HG03342 (cell line): ENCODE data around the gene SMAGP.
A peak's percentile ranks its signal among the peaks of the same experiment; 100 is the strongest.
"Not testable (repeated sequence)": the region's sequence is repeated elsewhere in the genome, so short reads cannot be mapped to it uniquely, and the experiment has no call there.

Experiments used
- ATAC-seq: cut with Tn5 transposase; IDR thresholded peaks from one replicate; pipeline ENCODE4 v1.9.1; 2021; ENCODE audit warnings: mild to moderate bottlenecking, moderate library complexity; ENCODE audit not compliant: unreplicated experiment

SMAGP gene, protein sequence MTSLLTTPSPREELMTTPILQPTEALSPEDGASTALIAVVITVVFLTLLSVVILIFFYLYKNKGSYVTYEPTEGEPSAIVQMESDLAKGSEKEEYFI

DNA sequence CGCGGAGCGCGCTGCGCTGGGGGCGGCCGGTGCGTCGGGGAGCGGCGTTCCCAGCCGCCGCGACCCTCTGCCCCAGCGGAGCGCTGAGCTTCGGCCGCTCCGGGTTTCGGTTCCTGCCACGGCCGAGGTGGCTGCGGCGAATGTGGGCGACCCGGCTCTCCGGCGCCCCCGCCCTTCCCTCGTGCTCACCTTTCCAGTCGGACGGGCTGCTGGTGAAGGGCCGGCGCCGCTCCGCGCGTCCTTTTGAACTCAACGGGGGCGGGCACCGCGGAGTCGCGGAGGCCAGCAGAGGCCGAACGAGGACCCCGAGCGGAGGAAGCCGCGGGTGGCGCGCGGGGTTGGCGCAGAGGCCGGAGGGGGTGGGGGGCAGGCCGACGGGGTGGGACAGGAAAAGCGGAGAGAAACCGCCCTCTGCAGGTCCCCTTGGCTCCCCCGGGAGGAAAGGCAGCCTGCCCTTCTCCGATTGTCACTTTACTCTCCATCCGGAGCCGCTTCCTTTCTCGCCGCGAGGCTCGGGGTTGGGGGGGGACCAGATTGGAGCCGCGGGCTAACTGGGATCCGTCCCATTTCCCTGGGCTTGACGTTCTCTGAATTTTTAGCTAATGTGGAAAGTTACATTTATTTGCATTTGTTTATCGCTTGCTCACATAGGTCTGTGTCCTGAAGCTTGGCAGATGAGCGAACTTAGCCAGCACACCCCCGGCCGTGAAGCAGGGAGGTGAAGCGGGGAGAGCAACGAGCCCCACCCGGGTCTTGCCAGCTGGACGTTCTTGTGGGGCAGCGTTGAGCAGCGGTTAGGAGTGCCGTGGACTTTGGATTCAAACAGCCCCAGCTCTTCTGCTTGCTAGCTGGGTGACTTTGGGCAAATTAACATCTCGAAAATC lies at the start of gene SMAGP:
Gene SMAGP (minus strand): TSS at position 349 of the 884 bp plus-strand sequence. CDS start 1,137 bp downstream, outside the sequence.
- ATAC-seq: peak; percentile 79

DNA sequence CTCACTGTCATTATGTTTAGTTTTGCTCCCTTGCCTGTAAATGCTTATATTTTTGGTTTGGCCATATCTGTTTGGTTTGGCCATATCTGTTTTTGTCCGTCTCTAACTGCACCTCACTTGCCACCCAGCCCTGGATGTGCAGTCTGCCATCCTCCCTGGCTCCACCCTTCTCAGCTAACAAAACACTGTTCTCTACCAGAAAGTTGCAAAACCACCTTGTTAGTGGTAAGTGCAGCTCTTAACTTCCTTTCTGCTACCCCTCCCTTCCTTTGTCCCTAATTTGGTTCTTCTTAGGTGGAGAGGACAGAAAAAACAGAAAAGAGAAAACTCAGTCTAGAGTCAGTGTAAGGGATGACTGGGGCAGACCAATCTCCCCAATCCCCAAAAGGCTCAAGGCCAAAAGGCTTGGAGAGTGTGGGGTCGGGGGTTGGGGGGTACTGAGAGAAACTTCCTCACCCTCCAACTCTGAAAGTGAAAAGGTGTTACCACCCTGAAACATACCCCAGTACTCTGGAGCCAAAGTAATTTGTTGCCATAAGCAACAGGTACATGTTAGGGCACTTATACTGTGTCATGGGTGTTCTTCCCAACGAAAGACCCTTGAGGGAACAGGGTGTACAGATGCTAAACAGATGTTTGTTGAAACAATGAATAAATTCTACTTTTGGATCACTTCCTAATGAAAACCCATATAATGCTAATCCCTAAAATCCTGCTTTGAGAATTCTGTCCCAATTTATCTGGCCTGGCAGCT lies 48.8 kb upstream of the SMAGP start:
- ATAC-seq: no peak

DNA sequence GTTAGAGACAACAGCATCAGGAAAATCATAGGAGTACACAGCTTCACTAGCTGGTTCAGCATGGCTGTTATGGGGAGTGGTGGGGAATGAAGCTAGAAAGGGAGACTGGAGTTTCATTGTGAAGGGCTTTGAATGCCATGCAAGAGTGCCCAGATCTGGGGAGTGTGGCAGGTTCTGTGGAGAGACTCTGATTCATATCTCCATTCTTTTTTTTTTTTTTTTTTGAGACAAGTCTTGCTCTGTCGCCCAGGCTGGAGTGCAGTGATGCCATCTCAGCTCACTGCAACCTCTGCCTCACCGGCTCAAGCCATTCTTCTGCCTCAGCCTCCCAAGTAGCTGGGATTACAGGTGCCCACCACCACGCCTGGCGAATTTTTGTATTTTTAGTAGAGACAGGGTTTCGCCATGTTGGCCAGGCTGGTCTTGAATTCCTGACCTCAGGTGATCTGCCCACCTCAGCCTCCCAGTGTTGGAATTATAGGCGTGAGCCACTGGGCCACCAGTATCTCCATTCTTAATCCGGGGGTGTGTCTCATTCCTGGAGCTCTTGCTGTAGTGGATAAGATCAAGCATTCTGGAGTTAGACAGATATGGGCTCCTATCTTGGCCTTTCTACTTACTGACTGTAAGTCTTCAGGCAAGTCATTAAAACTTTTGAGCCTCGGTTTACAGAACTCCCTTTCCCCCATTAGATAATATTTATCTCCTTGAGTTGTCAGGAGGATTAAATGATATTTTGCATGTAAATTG lies 48.0 kb upstream of the SMAGP start:
- not testable (repeated sequence) for ATAC-seq

DNA sequence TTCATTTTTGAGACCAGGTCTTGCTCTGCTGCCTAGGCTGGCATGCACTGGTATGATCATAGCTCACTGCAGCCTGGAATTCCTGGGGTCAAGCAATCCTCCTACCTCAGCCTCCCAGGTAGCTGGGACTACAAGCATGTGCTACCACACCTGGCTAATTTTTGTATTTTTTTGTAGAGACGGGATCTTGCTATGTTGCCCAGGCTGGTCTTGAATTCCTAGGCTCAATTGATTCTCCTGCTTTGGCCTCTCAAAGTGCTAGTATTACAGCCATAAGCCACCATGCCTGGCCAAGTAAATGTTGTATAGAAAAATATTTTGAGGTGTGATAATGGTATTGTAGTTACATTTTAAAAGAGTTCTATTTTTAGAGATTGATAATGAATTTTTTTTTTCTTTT lies 41.2 kb upstream of the SMAGP start:
- no peak for ATAC-seq

DNA sequence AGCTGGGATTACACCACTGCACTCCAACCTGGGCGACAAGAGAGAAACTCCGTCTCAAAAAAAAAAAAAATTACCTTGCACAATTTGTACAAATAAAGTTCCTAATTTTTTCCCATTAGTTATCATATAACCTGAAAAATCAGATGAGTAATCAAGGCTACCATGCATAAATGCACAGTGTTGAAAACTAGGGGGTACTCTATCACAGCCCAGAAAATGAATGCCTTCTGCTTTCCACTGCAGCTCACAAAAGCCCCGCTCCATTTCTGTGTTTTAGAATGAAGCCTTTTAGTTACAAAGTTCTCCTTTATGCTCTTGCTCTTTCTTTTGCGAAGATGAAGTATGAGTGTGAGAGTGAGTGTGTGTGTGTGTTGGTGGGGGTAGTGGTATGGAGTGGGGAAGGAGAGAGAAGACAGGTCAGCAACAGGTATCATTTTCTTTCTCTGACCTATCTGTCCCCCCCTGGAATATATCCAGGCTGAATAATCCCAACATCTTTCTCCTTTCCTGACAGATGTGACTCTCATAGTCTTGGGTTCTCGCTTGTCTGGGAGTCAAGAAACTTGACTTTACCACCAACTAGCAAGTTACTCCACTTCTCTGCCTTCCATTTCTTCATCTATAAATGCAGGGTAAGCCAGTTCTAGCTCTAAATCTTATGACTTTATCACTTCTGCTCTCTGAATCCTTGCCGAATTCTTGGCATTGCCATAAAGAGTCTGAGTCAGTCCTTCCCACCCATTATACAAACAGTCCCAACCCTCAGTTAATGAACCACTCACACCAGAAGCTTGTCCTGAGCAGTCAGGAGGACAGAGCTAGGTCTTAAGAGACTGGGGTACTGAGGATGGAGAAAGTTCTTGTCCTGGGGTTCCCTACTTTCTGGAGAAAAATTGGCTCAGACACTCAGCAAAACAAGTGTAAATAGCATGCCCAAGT lies 37.7 kb upstream of the SMAGP start:
- no peak for ATAC-seq

DNA sequence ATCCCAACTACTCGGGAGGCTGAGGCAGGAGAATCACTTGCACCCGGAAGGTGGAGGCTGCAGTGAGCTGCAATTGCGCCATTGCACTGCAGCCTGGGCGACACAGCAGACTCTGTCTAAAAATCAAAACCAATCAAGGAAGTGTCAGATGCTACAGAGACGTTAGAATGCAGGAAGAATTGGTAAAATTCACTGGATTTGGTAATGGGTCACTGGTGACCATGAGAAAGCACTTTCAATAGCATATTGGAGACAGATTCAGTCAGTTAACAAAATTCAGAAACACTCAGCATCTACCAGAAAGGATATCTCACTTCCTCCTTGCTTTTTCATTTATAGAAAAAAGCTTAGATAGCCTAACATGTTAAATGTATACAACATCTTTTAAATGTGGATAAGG lies 36.3 kb upstream of the SMAGP start:
- ATAC-seq: no peak

DNA sequence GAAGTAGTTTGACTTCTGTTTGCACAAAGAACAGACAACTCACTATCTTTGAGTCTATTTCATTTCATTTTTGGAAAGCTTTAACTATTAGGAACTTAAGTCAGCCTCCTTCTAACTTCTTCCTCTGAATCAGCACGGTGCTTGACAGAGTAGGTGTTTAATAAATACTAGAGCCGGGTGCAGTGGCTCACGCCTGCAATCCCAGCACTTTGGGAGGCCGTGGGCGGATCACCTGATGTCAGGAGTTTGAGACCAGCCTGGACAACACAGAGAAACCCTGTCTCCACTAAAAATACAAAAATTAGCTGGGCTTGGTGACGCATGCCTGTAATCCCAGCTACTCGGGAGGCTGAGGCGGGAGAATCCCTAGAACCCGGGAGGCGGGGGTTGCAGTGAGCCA lies 30.6 kb upstream of the SMAGP start:
- not testable (repeated sequence) for ATAC-seq

DNA sequence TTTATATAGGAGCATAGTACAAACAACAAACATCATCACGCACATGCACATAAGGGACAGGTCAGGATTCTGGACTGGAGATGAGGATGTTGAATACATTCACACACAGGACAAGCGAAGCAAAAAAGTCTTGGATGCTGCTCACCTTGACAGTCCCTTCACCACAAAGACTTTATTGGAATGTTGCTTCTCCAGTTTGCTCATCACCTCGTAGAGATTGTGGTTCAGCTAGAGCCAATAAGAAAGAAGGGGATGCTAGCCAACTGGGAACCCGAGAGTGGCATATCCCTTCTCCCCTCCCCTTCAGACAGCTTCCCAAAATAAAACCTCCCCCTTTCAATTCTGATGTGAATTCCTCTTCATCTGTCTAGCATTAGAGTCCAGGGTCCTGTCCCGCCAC lies 25.4 kb upstream of the SMAGP start:
- no peak for ATAC-seq

DNA sequence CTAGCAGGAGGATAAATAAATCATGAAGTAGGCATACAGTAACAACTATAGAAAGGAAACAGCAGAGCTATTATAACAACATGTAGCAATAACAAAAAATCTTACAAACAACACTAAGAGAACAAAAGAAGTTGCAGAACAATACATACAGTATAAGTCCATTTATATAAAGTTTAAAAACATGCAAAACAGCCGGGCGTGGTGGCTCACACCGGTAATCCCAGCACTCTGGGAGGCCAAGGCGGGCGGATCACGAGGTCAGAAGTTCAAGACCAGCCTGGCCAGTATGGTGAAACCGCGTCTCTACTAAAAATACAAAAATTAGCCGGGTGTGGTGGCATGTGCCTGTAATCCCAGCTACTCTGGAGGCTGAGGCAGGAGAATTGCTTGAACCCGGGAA lies 23.9 kb upstream of the SMAGP start:
- not testable (repeated sequence) for ATAC-seq

DNA sequence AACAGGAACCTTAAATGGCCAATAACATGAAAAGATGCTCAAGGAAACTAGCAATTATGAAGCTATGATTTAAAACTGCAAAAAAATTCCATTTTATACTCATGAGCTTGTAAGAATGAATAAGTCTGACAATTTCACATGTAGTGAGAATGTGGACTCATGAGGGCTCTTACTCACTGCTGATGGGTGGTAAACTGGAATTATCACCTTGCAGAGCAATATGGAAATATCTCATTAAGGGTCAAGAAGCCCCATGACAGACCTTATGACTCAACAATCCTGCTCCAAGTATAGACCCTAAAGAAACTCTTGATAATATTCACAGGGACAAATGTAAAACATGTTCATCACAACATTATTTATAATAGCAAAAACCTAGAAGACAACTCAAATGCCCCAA lies 23.5 kb upstream of the SMAGP start:
- ATAC-seq: no peak

DNA sequence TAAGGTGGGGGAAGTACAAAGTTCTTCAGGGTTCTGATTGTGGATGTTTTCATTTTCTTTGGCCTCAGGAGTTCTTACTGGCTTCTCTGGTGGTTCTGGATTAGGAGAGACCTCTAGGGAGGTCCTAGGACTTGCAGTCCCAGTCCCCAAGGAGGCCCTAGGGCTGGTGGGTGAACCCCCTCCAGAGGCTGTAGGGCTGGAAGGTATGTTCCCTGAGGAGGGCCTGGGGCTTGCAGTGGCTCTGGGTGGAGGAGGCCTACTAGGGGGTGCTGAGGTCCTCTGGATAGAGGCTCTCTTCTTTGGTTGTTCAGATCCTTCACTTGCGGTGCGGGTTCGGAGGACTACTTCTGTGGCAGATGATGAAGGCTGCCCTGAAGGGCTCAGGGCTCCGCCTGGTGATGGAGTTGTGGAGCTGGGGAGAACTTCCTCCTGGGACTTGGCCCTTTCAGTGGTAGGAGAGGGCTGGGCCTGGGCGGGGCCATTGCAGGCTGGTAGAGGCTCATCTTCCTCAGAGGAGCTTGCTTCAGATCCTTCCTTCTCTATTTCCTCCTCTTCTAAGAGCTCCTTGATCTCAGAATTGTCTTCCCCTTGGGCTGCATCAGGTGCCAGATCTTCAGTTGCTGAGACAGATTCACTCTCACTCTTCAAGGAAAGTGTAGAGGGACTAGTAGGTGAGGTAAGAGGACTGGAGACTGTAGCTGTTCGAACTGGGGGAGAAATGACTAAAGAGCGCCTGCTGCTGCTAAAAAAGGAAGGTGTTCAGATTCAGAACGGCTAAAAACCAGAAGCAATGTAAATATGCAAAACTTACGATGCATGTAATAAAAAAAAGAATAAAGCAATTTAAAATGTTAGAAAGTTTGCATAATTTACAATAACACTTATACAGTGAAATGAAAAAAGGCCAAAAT lies 21.6 kb upstream of the SMAGP start:
- not testable (repeated sequence) for ATAC-seq

DNA sequence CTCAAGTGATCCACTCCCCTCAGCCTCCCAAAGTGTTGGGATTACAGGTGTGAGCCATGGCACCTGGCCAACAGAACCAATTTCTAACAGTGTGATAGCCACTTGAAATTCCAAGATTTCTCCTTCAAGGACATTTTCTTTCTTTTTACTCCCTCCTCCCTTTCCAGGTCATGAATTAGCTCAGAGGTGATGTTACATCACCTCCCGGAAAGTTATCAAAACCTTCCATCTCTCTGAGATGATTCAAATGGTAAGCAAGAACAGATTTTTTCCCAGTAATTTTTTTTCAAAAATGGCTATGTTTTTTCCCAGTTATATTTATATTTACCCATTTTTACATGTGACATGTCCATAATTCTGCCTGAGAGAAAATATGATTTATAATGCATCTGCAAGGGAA lies 15.6 kb upstream of the SMAGP start:
- ATAC-seq: no peak

DNA sequence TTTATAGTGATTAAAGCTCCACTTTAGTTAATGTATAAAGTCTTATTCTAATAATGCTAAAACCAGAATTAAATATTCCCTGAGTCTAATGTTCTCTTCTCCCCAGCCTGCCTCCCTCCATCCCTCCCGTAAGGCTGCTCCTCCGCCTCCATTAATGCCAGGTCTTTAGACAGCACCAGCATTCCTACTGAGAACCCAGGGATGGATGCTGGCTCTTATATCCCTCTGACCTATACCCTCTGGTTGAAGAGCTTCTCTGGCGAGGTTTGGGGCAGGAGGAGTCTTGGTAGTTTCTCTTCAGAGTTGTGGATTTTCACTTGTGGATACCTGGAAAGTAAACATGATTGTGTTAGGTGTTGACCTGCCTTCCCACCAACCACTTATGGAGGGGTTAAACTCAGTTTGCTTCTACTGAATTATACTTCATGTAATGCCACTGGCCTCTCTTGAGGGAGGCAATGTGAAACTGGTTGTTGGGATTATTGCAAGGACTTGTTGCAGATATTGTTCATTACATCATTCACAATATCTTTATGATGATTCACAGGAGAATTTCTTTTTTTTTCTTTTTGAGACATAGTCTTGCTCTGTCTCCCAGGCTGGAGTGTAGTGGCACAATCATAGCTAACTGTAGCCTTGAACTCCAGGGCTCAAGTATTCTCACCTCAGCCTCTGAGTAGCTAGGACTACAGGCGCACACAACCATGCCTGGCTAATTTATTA lies 11.1 kb upstream of the SMAGP start:
- ATAC-seq: no peak

DNA sequence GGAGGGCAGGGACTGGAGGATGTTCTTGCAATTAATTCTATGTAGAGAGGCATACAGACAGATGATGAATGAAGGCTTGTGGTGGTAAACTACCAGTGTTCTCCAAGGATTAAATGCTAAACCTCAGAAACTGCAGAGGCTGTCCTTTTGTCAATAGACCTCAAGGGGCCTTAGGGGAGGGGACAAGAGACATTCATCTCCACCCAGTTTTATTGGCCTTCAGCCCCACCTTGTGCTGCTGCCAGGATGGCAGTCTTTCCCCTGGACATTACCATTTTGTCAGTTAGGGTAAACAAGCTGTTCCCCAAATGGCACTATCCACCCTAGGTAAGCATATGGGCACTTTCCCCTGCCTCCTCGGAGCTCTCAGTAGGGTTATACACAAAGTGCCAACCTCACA lies 4.9 kb upstream of the SMAGP start:
- no peak for ATAC-seq

DNA sequence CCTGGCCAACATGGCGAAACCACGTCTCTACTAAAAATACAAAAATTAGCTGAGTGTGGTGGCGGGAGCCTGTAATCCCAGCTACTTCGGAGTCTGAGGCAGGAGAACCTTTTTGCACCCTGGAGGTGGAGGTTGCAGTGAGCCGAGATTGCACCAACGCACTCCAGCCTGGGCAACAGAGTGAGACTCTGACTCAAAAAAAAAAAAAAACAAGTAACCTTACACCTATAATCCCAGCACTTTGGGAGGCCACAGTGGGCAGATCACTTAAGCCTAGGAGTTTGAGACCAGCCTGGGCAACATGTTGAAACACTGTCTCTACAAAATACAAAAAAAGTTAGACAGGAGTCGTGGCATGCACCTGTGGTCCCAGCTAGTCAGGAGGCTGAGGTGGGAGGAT lies 2.6 kb upstream of the SMAGP start:
- ATAC-seq: not testable (repeated sequence)

DNA sequence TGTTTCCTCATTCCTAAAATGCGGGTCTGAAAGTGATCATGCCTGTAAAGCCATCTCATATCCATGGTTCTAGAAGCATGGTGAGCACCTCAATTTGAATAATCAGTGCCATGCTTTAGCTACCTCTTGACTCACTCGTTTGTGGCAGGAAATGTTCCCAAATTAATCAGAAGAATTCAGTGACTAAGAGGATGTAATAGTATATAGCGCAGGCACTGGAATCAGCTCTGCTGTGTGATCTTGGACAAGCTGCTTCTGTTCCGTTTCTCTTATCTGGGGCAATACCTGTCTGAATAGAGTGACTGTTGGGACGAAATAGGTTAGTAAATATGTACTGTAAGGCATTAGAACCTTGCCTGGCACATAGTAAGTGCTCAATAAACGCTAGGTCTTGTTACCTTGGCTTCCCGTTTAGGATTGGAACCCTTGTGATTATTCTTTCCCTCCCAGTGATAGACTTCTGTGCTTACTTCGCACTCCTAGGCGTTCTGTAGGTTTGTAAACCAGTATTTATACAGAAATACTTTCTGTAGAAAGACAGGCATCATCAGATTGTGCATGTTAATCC lies 820 bp upstream of the SMAGP start:
- ATAC-seq: no peak

DNA sequence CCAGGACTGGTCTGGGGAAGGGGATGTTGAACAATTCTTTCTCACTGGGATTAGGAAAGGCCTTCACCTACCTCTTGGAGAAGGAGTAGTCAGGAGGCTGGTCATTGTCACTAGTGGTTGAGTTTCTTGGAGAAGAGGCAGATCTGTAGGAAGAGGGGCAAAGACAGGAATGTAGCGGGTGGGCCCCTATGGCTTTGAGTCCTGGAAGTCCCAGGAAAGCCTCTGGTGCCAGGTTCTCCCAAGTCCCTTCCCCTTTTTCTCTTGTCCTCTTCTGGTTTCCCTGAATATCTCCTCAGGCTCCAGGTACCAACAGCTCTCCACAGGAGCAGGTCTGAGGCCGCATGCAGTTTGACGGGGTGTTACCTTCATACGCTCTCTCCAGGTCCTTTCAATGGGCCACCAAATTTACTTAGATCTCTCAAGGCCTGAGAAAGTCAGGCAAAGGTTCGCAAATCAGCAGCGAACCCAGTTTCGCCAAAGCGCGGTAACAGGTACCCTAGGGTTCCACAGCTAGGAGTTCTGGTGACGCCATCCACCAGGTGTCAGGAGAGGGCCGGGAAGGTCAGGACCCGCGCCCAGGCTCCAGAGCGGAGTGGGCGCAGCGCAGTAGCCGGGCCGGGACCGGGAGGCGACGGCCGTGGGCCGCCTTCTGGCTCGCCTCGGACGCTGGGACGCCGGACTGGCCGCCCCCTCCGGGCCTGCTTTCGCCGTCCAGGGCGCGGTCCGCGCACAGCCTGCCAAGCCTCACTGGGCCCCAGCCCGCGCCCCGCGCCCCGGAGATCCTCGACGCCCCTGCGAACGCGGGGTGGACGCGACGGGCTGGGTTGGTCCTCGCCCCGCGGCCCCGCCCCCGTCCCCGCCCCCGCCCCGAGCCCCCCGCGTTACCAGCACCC lies 795 bp downstream of the SMAGP start:
- peak; percentile 19 for ATAC-seq
